Right lobe of liver (tissue), 6 donors: ENCODE data around the gene KCNF1. TPM values are rescaled to one million over a fixed set of nuclear protein-coding genes. Genes with fewer than 3 reads are reported as not detected.

Experiments
- ATAC-seq, 4 donors: fragments of 200-7000 bp; cut with Tn5 transposase; one replicate each; pipeline ENCODE4 v1.9.1; 2020; ENCODE audit warnings: mild to moderate bottlenecking in 4 of 4, moderate library complexity in 4 of 4
- DNase-seq, 3 donors: peaks; one replicate each; pipeline ENCODE4 v3.0.0-alpha.2; 2020
- H3K27ac ChIP-seq, 3 donors: fragments of 200-600 bp; one replicate each; pipeline ENCODE4 v1.8.0; 2022
- H3K27me3 ChIP-seq, 2 donors: fragments of 200-600 bp; one replicate each; pipeline ENCODE4 v1.8.0; 2022
- H3K36me3 ChIP-seq, 4 donors: fragments of 200-600 bp; sonication (generic) in 1 of 4; one replicate each; pipeline versions ENCODE4 v1.5.1 to v1.8.0; 2017 to 2022; ENCODE audit warnings: control low read depth in 1 of 4
- H3K4me1 ChIP-seq, 4 donors: fragments of 200-600 bp; sonication (generic) in 1 of 4; one replicate each; pipeline versions ENCODE4 v1.5.1 to v1.8.0; 2017 to 2022; ENCODE audit warnings: control low read depth in 1 of 4
- H3K4me3 ChIP-seq, 3 donors: fragments of 200-600 bp; one replicate each; pipeline ENCODE4 v1.8.0; 2022
- H3K9me3 ChIP-seq, 4 donors: fragments of 200-600 bp; sonication (generic) in 1 of 4; one replicate each; pipeline versions ENCODE4 v1.5.1 to v1.8.0; 2017 to 2022; ENCODE audit warnings: control low read depth in 1 of 4
- CTCF ChIP-seq, 4 donors: fragments of 200-600 bp in 3 of 4; fragments of 450-650 bp in 1 of 4; IDR thresholded peaks; one replicate each; pipeline versions ENCODE4 v1.5.1 to v1.8.0; 2016 to 2022; ENCODE audit warnings: antibody characterized with exemption in 4 of 4, mild to moderate bottlenecking in 2 of 4
- POLR2A ChIP-seq: fragments of 450-650 bp; IDR thresholded peaks from one replicate; pipeline ENCODE4 v1.6.1; 2017; ENCODE audit warnings: antibody characterized with exemption, mild to moderate bottlenecking
- WGBS: methylation state at CpG from one replicate; pipeline ENCODE4 v1.1.6; 2018; ENCODE audit warnings: low coverage, low lambda C conversion rate; ENCODE audit not compliant: insufficient coverage; ENCODE audit errors: missing lambda C conversion rate; 5-methylcytosine and 5-hydroxymethylcytosine counted together
- intact Hi-C, 2 donors: fragments of 100-400 bp; cut with DNase I; formaldehyde crosslinking; loops; one replicate each; pipeline versions ENCODE4 v1.11.2 to v1.14.1; 2022
- total RNA-seq, 6 experiments: library from RNA; depleted of rRNA in 2 of 6; stranded (reverse); fragments of >200 nt in 2 of 6; fragmentation: NEBNext Ultra II Directional in 3 of 6; extraction: Animal tissue kit (Norgen Biotek cat#: 25700) in 3 of 6; gene quantifications; one replicate each; pipeline versions ENCODE4 v1.1.0 to v1.2.4, GENCODE V29; 2016 to 2023
- donor health status: DM: no; HTN: yes; CAD: no.
- donor health status: DM: no; HTN: no; CAD: no.
- donor health status: DM: no; HTN: no; CAD: no.
- donor health status: DM: no; HTN: yes; CAD: no.
- donor health status: DM: no; HTN: yes; CAD: no.

Gene KCNF1
- total RNA-seq, 6 experiments from 2014 or later = not detected

GRCh38 chr2:10924859-10925258 is 13.1 kb downstream of the KCNF1 start:
- WGBS = 60% methylated on average over 1 of the region's 5 CpGs
- no peak for DNase-seq

GRCh38 chr2:10926191-10926820 is 14.6 kb downstream of the KCNF1 start:
- Histone ChIP-seq H3K9me3 (no peaks in the 10 kb centered on the region), H3K27me3 (no peaks in the 10 kb centered on the region), H3K4me1 (no peaks in the 10 kb centered on the region), H3K27ac (no peak overlapping the region), H3K36me3 (no peaks in the 10 kb centered on the region), H3K4me3 (no peak overlapping the region)
- ATAC-seq = no peak
- TF ChIP-seq CTCF (IDR thresholded peaks at IDR 0.05) (no peak), POLR2A (no peak)
- DNase-seq = no peak
- intact Hi-C loops = no loop called here
- 63% methylated on average over 14 of the region's 15 CpGs for WGBS

More at GRCh38 chr2:10924859-10925258, 13.1 kb downstream of the KCNF1 start:
- no peak overlapping the region for H3K27ac ChIP-seq
- no peaks in the 10 kb centered on the region for H3K9me3 ChIP-seq
- no peaks in the 10 kb centered on the region for H3K27me3 ChIP-seq
- no peaks in the 10 kb centered on the region for H3K36me3 ChIP-seq
- H3K4me3 ChIP-seq = no peak overlapping the region
- no peaks in the 10 kb centered on the region for H3K4me1 ChIP-seq
- TF ChIP-seq POLR2A = no peak
- no peak for TF ChIP-seq CTCF (IDR thresholded peaks at IDR 0.05)
- intact Hi-C loops = no loop called here
- peak in 1 of 4 donors; percentile 12 for ATAC-seq

GRCh38 chr2:10930721-10931516 is 19.2 kb downstream of the KCNF1 start:
- no peak overlapping the region for H3K4me3 ChIP-seq
- H3K9me3 ChIP-seq = no peaks in the 10 kb centered on the region
- H3K27me3 ChIP-seq = no peaks in the 10 kb centered on the region
- 63% methylated on average over 9 of the region's 12 CpGs for WGBS
- TF ChIP-seq POLR2A (no peak), CTCF (IDR thresholded peaks at IDR 0.05) (no peak)
- H3K36me3 ChIP-seq = no peaks in the 10 kb centered on the region
- ATAC-seq = no peak
- no peak for DNase-seq
- no peaks in the 10 kb centered on the region for H3K4me1 ChIP-seq
- no peak overlapping the region for H3K27ac ChIP-seq
- intact Hi-C loops = no loop called here

- Histone ChIP-seq H3K4me3 (no peak overlapping the region), H3K4me1 (no peaks in the 10 kb centered on the region), H3K27ac (no peak overlapping the region), H3K9me3 (no peaks in the 10 kb centered on the region), H3K27me3 (no peaks in the 10 kb centered on the region), H3K36me3 (no peaks in the 10 kb centered on the region)
- no peak for TF ChIP-seq CTCF (IDR thresholded peaks at IDR 0.05)
- TF ChIP-seq POLR2A = no peak
- DNase-seq (no peak), ATAC-seq (peak in 1 of 4 donors; percentile 36)
- intact Hi-C loops = no loop called here
- 75% methylated on average over 9 of the region's 14 CpGs for WGBS
These were observed 20.0 kb downstream of the KCNF1 start for GRCh38 chr2:10931710-10932255.
